ENCODE data around the gene EHD2.
"Not testable (repeated sequence)": the region's sequence is repeated elsewhere in the genome, so short reads cannot be mapped to it uniquely, and the experiment has no call there.

The EHD2 gene

GRCh38 chr19:47765523-47766358, 52.5 kb downstream of the EHD2 start:
- in situ Hi-C loops (cut with HindIII; ENCODE audit: low sequenced_read_pairs): no loop called here

- in situ Hi-C loops (cut with HindIII; ENCODE audit: low sequenced_read_pairs): no loop called here
These were observed 53.1 kb downstream of the EHD2 start for GRCh38 chr19:47766359-47766620.

GRCh38 chr19:47766670-47767069, 53.4 kb downstream of the EHD2 start:
- in situ Hi-C loops (cut with HindIII; ENCODE audit: low sequenced_read_pairs): no loop called here

- in situ Hi-C loops (cut with HindIII; ENCODE audit: low sequenced_read_pairs): no loop called here
These were observed 54.1 kb downstream of the EHD2 start for GRCh38 chr19:47767349-47767748.

GRCh38 chr19:47768604-47769003, 55.4 kb downstream of the EHD2 start:
- in situ Hi-C loops (cut with HindIII; ENCODE audit: low sequenced_read_pairs): no loop called here

GRCh38 chr19:47769534-47769933, 56.3 kb downstream of the EHD2 start:
- in situ Hi-C loops (cut with HindIII; ENCODE audit: low sequenced_read_pairs): no loop called here

- in situ Hi-C loops (cut with HindIII; ENCODE audit: low sequenced_read_pairs): not testable (repeated sequence)
These were observed 58.1 kb downstream of the EHD2 start for GRCh38 chr19:47771291-47771690.

- in situ Hi-C loops (cut with HindIII; ENCODE audit: low sequenced_read_pairs): no loop called here
These were observed 63.3 kb downstream of the EHD2 start for GRCh38 chr19:47776568-47776967.

GRCh38 chr19:47777245-47778048, 64.2 kb downstream of the EHD2 start:
- in situ Hi-C loops (cut with HindIII; ENCODE audit: low sequenced_read_pairs): not testable (repeated sequence)

- in situ Hi-C loops (cut with HindIII; ENCODE audit: low sequenced_read_pairs): no loop called here
These were observed 65.1 kb downstream of the EHD2 start, which contains the start of gene SELENOW for GRCh38 chr19:47778049-47778953. Gene SELENOW (plus strand): TSS chr19:47778703. CDS start chr19:47778786, 83 bp downstream.

GRCh38 chr19:47778954-47779351, 65.7 kb downstream of the EHD2 start:
- in situ Hi-C loops (cut with HindIII; ENCODE audit: low sequenced_read_pairs): no loop called here

- in situ Hi-C loops (cut with HindIII; ENCODE audit: low sequenced_read_pairs): no loop called here
These were observed 66.4 kb downstream of the EHD2 start for GRCh38 chr19:47779524-47780214.

GRCh38 chr19:47780215-47780551, 67.0 kb downstream of the EHD2 start:
- in situ Hi-C loops (cut with HindIII; ENCODE audit: low sequenced_read_pairs): no loop called here

GRCh38 chr19:47781590-47782262, 68.5 kb downstream of the EHD2 start:
- in situ Hi-C loops (cut with HindIII; ENCODE audit: low sequenced_read_pairs): no loop called here

GRCh38 chr19:47786566-47786965, 73.3 kb downstream of the EHD2 start:
- in situ Hi-C loops (cut with HindIII; ENCODE audit: low sequenced_read_pairs): no loop called here

- in situ Hi-C loops (cut with HindIII; ENCODE audit: low sequenced_read_pairs): not testable (repeated sequence)
These were observed 74.1 kb downstream of the EHD2 start for GRCh38 chr19:47787307-47787706.

GRCh38 chr19:47789811-47790210, 76.6 kb downstream of the EHD2 start:
- in situ Hi-C loops (cut with HindIII; ENCODE audit: low sequenced_read_pairs): not testable (repeated sequence)

GRCh38 chr19:47790398-47790814, 77.2 kb downstream of the EHD2 start:
- in situ Hi-C loops (cut with HindIII; ENCODE audit: low sequenced_read_pairs): no loop called here

- in situ Hi-C loops (cut with HindIII; ENCODE audit: low sequenced_read_pairs): no loop called here
These were observed 79.4 kb downstream of the EHD2 start for GRCh38 chr19:47792616-47793015.
